MM.1S (cell line): Measurements from ENCODE around the gene ZMIZ1.

ENCODE experiments used
- DNase-seq: peaks from one replicate; pipeline ENCODE4 v3.0.0-alpha.2; 2015
- H2AFZ ChIP-seq: fragments of 300-600 bp; sonication (generic); 2 replicates; pipeline ENCODE4 v1.6.0; 2016; ENCODE audit warnings: antibody characterized with exemption, low read length
- H3F3A ChIP-seq: fragments of 300-600 bp; sonication (generic); 2 replicates; pipeline ENCODE4 v1.6.1; 2016; ENCODE audit warnings: mild to moderate bottlenecking, antibody characterized with exemption, low read length, moderate library complexity, mixed read lengths; ENCODE audit not compliant: insufficient read depth
- H3K27ac ChIP-seq: fragments of 300-600 bp; sonication (generic); 2 replicates; pipeline ENCODE4 v1.5.1; 2016; ENCODE audit warnings: mild to moderate bottlenecking, low read length
- H3K27me3 ChIP-seq: fragments of 300-600 bp; sonication (generic); replicated peaks from 2 replicates; pipeline ENCODE4 v1.6.0; 2016; ENCODE audit warnings: low read length; ENCODE audit not compliant: insufficient read depth
- H3K36me3 ChIP-seq: fragments of 300-600 bp; sonication (generic); replicated peaks from 2 replicates; pipeline ENCODE4 v1.6.1; 2016; ENCODE audit warnings: mild to moderate bottlenecking, low read length, mixed read lengths; ENCODE audit not compliant: insufficient read depth
- H3K4me1 ChIP-seq: fragments of 300-600 bp; sonication (generic); 2 replicates; pipeline ENCODE4 v1.6.1; 2016; ENCODE audit warnings: low read length, mixed read lengths
- H3K4me2 ChIP-seq: fragments of 300-600 bp; sonication (generic); 2 replicates; pipeline ENCODE4 v1.6.0; 2016; ENCODE audit warnings: low read depth, low read length
- H3K4me3 ChIP-seq: fragments of 300-600 bp; sonication (generic); 2 replicates; pipeline ENCODE4 v1.5.1; 2016; ENCODE audit warnings: low read length, mixed read lengths
- H3K79me2 ChIP-seq: fragments of 300-600 bp; sonication (generic); 2 replicates; pipeline ENCODE4 v1.6.1; 2016; ENCODE audit warnings: mixed run types, low read length, mixed read lengths
- H3K9ac ChIP-seq: fragments of 300-600 bp; sonication (generic); 2 replicates; pipeline ENCODE4 v1.6.1; 2016; ENCODE audit warnings: low read length, mixed read lengths
- H3K9me2 ChIP-seq: fragments of 300-600 bp; sonication (generic); replicated peaks from 2 replicates; pipeline ENCODE4 v1.6.1; 2016; ENCODE audit warnings: mild to moderate bottlenecking, low read length, mixed read lengths; ENCODE audit not compliant: insufficient read depth
- H3K9me3 ChIP-seq: fragments of 300-600 bp; sonication (generic); replicated peaks from 2 replicates; pipeline ENCODE4 v1.6.1; 2016; ENCODE audit warnings: mild to moderate bottlenecking, low read length, mixed read lengths; ENCODE audit not compliant: insufficient read depth
- H4K20me1 ChIP-seq: fragments of 300-600 bp; sonication (generic); 2 replicates; pipeline ENCODE4 v1.6.1; 2016; ENCODE audit warnings: mild to moderate bottlenecking, low read length, moderate library complexity, mixed read lengths; ENCODE audit not compliant: insufficient read depth
- CTCF ChIP-seq: fragments of 300-600 bp; sonication (generic); IDR thresholded peaks from 2 replicates; pipeline ENCODE4 v1.5.1; 2016; ENCODE audit warnings: antibody characterized with exemption, low read length, mixed read lengths
- EZH2 ChIP-seq: fragments of 300-600 bp; sonication (generic); optimal IDR thresholded peaks from 2 replicates; pipeline ENCODE3; 2017; ENCODE audit warnings: low read depth, mild to moderate bottlenecking, antibody characterized with exemption, low read length, mixed read lengths
- EZH2phosphoT487 ChIP-seq: fragments of 300-600 bp; sonication (generic); IDR thresholded peaks from 2 replicates; pipeline ENCODE4 v1.6.1; 2018; ENCODE audit warnings: antibody characterized with exemption, low read length

Gene ZMIZ1

GRCh38 chr10:79296431-79296830 is 227.7 kb downstream of the ZMIZ1 start:
- Histone ChIP-seq H3K4me2 (no peak overlapping the region), H4K20me1 (no peaks in the 10 kb centered on the region), H3K27me3 (no peaks in the 10 kb centered on the region), H3K36me3 (peaks cover 7% of the 10 kb centered on the region), H2AFZ (no peak overlapping the region), H3K4me1 (no peaks in the 10 kb centered on the region), H3K4me3 (no peak overlapping the region), H3K9ac (no peak overlapping the region), H3K9me3 (no peaks in the 10 kb centered on the region), H3K27ac (no peak overlapping the region), H3K79me2 (peaks cover 23% of the 10 kb centered on the region), H3K9me2 (no peaks in the 10 kb centered on the region), H3F3A (no peaks in the 10 kb centered on the region)
- no peak for TF ChIP-seq EZH2
- TF ChIP-seq EZH2phosphoT487: no peak
- TF ChIP-seq CTCF: no peak
- DNase-seq: no peak

- Histone ChIP-seq H3K79me2 (peaks cover 4% of the 10 kb centered on the region), H3K4me3 (no peak overlapping the region), H3K27me3 (no peaks in the 10 kb centered on the region), H4K20me1 (no peaks in the 10 kb centered on the region), H3K4me1 (no peaks in the 10 kb centered on the region), H3K9me3 (no peaks in the 10 kb centered on the region), H3K27ac (no peak overlapping the region), H3K36me3 (peaks cover 7% of the 10 kb centered on the region), H3K4me2 (no peak overlapping the region), H3K9ac (no peak overlapping the region), H3F3A (no peaks in the 10 kb centered on the region), H3K9me2 (no peaks in the 10 kb centered on the region), H2AFZ (no peak overlapping the region)
- no peak for TF ChIP-seq CTCF
- no peak for DNase-seq
These were observed 229.9 kb downstream of the ZMIZ1 start for GRCh38 chr10:79298403-79299244.

GRCh38 chr10:79299397-79300241 is 230.9 kb downstream of the ZMIZ1 start:
- TF ChIP-seq CTCF: no peak
- TF ChIP-seq EZH2phosphoT487: no peak
- TF ChIP-seq EZH2: no peak
- Histone ChIP-seq H3K36me3 (peaks cover 7% of the 10 kb centered on the region), H3K27ac (no peak overlapping the region), H3K27me3 (no peaks in the 10 kb centered on the region), H4K20me1 (no peaks in the 10 kb centered on the region), H3K9me2 (no peaks in the 10 kb centered on the region), H3K9me3 (no peaks in the 10 kb centered on the region), H2AFZ (no peak overlapping the region), H3K4me1 (no peaks in the 10 kb centered on the region), H3K9ac (no peak overlapping the region), H3K4me2 (no peak overlapping the region), H3F3A (no peaks in the 10 kb centered on the region), H3K4me3 (no peak overlapping the region), H3K79me2 (peaks cover 3% of the 10 kb centered on the region; the same call in 1 of the 2 replicates)
- DNase-seq: no peak
